Fibroblast of skin of left quadriceps (primary cell): ENCODE measurements around the gene SPRYD4.
"Not testable (repeated sequence)": the region's sequence is repeated elsewhere in the genome, so short reads cannot be mapped to it uniquely, and the experiment has no call there.

Experiments
- DNase-seq, 2 experiments: peaks; one replicate each; pipeline ENCODE4 v3.0.0-alpha.2; 2013; ENCODE audit warnings: low read depth in 2 of 2

Gene SPRYD4

DNA sequence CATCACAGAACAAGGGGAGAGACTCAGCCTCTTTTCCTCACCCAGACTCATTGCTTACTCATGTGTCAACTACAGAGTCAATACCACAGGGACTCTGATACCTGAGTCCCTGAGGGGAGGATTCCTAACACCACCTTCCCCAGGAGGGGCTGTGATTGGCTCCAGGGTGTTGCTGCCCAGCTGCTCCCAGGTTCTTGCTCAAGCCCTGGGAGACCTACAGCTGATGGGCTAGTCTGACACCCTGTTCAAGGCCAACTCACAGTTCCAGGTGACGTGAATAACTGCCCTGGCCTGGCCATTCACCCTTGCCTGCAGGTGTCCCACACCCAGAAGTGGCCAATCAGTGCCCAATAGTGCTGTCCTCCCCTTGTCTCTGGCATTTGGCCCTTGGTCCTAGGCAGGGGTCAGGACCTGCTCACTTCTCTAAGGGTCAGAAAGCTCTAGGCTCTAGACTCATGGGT is 8.6 kb downstream of the SPRYD4 start:
- DNase-seq, result no peak

DNA sequence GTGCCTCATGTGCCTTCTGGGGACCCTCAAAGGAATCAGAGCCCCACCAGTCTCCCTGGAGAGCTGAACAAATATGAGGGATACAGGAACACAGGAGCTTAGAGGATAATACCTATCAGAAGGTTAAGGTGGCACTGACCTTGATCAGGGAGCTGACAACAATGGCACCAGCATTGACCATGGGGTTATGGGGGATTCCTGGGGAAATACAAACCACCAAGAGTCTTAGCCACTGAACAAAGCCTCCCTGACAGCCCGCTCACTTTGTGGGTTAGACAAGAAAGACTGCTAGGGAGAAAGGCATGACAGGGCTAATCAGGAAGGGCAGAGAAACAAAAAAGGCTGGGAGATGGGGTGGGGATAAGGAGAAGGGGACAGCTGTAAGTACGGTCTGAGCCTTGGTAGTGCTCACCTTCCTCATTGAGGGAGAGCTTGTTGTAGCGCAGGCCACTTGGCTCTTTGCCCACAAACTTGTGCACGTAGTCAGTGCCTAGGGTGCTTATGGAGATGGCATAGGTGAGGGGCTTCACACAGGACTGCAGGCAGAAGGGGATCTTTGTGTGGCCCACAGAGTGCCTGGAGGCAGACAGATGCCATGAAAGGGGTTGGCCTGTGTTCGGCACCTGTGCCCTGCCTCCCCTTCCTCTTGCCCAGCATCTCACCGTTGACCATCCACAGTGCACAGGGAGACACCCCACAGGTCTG is 9.3 kb downstream of the SPRYD4 start:
- no peak for DNase-seq

DNA sequence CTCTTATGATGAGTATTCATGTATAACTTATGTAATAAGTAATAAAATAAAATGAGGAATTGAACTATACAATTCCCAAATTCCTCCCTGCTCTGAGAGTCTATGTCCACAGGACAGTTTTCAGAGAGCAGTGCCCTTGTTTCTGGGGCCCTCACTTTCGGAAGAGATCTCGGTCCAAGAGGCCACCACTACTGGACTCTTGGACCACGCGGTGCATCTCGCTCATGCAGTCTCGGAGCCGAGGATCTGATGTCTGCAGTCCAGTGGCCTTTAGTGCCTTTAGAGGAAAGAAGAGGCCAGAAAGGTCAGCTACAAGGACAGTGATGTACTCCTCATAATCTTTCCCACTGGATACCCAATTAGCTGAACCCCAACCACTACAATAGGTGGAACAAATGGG is 11.2 kb downstream of the SPRYD4 start:
- no peak for DNase-seq

- DNase-seq, result no peak
Observed at GRCh38 chr12:56484566-56484965, 16.2 kb downstream of the SPRYD4 start.

DNA sequence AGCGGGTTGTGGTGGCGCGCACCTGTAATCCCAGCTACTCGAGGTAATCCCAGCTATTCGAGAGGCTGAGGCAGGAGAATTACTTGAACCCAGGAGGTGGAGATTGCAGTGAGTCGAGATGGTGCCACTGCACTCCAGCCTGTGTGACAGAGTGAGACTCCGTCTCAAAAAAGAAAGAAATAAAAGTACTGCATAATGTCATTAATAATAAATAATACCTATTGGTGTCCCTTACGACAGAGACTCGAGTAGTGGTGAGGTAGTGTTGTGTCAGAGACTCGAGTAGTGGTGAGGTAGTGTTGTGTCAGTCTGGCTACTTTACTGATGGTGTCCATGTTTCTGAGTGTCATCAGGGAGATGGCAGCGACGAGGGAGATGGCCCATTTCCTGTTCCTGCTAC is 18.3 kb downstream of the SPRYD4 start:
- no peak for DNase-seq

DNA sequence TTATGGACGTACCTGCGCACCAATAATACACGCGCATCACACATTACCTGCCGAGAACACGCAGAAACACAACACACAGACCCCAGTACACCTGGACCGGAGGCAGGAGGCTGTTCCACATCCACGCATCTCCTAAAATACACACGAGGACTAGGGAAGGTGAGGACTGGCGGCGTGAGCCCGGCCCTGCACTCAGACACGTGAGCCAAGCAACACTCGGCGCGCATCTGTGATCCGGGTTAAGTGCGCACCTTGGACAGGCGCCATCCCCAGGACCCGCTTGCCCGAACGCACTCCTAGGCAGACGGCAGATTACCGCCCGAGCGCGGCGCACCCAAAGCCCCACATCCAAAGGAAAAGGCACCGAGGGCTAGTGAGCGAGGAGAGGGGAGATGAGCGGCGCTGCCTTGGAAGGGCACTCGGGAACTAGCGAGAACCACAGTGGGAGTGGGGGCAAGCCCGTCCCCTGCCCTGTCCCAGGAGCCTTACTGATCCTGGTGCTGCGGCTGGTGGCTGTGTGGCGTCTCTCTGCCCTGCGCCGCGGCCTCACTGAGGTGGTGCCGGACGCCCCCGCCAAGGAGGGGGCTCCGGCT is 19.2 kb downstream of the SPRYD4 start:
- no peak for DNase-seq

DNA sequence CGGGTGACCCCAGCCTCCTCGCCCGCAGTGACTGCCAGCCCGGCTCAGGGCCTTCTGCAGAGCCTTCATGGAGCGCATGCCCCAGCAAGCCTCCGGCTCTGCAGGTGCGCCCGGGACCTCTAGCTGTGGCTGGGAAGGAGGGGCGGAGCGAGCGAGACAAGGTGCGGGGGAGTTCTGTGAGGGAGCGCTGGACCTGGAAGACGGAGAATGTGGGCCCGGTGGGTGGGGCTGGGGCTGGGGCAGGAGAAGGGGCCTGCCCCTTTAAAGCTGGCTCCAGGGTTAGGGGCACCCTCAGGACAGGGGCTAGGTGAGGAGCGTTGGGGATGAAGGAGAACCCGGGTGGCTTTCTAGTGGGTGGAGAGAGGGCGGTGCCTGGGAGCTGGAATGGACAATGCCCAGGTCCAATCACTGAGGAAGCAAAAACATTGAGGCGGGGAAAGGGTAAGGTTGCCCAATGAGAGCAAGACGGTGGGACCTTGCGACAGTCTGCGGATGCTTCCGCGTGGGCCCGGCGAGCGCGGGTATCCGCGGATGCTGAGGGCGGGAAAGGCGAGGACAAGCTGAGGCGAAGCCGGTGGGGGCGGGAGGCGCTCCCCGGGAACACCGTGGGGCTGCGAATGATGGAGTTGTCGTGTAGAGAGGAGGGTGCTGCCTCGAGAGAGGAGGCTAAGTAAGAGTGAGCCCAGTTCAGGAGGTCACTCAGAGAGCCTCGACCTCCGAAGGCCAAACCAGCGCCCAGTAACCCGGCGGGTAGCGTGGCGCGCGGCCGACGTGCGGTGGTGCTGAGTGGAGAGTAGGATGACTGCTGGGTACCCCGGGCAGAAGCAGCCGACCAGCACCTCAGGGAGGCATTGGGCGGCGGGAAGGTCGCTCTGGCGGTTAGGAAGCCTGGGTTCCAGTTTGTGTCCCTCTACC is 19.9 kb downstream of the SPRYD4 start, which contains the start of gene GLS2:
GLS2 (minus strand) TSS at position 121 of the 915 bp plus-strand sequence; CDS start at position 78, 43 bp downstream.
- DNase-seq, result peak; percentile 48 to 53

DNA sequence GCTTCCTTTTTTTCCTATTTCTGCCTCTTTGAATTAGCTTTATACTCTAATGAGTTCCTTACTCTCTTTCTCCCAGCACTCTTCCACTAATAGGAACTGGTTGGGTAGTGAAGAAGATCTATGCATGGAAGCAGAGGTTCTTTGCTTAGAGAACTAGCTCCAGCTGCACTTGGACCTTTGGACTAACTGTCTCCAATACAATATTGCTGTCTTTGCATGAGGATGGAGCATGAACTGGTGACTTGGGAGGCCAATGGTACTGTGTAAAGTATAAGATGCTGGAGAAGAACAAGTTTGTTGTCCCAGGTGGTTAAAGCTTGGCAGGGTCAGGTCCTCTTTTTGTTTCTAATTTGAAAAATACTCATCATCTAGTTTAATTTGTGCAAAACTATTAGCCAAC is 22.0 kb downstream of the SPRYD4 start:
- DNase-seq, result no peak

DNA sequence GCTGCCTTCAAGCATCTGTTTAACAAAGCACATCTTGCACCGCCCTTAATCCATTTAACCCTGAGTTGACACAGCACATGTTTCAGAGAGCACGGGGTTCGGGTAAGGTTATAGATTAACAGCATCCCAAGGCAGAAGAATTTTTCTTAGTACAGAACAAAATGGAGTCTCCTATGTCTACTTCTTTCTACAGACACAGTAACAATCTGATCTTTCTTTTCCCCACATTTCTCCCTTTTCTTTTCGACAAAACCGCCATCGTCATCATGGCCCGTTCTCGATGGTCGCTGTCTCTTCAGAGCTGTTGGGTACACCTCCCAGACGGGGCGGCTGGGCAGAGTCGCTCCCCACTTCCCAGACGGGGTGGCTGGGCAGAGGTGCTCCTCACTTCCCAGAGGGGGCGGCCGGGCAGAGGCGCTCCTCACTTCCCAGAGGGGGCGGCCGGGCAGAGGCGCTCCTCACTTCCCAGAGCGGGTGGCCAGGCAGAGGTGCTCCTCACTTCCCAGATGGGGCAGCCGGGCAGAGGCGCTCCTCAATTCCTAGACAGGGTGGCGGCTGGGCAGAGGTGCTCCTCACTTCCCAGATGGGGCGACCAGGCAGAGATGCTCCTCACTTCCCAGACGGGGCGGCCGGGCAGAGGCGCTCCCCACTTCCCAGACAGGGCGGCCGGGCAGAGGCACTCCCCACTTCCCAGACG is 25.2 kb downstream of the SPRYD4 start:
- not testable (repeated sequence) for DNase-seq

DNA sequence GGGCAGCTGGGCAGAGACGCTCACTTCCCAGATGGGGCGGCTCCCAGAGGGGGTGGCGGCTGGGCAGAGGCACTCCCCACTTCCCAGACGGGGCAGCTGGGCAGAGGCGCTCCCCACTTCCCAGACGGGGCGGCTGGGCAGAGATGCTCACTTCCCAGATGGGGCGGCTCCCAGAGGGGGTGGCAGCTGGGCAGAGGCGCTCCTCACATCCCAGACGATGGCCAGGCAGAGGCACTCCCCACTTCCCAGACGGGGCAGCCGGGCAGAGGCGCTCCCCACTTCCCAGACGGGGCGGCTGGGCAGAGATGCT is 25.7 kb downstream of the SPRYD4 start:
- not testable (repeated sequence) for DNase-seq

DNA sequence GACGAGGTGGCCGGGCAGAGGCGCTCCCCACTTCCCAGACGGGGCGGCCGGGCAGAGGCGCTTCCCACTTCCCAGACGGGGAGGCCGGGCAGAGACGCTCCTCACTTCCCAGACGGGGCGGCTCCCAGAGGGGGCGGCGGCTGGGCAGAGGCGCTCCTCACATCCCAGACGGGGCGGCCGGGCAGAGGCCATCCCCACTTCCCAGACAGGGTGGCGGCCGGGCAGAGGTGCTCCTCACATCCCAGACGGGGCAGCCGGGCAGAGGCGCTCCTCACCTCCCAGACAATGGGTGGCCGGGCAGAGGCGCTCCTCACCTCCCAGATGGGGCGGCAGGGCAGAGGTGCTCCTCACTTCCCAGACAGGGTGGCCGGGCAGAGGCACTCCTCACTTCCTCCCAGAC is 26.1 kb downstream of the SPRYD4 start:
- not testable (repeated sequence) for DNase-seq

- DNase-seq, result not testable (repeated sequence)
Observed at GRCh38 chr12:56496704-56497103, 28.3 kb downstream of the SPRYD4 start.

- DNase-seq, result not testable (repeated sequence)
Observed at GRCh38 chr12:56498126-56498902, 29.9 kb downstream of the SPRYD4 start.

DNA sequence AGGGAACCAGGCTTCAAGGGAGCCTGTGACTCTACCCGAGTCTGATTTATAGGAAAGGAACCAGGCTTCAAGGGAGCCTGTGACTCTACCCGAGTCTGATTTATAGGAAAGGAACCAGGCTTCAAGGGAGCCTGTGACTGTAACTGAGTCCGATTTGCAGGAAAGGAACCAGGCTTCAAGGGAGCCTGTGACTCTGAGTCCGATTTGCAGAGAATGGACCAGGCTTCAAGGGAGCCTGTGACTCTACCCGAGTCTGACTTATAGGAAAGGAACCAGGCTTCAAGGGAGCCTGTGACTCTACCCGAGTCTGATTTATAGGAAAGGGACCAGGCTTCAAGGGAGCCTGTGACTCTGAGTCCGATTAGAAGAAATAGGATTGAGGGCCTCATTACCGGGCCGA is 31.1 kb downstream of the SPRYD4 start:
- DNase-seq, result not testable (repeated sequence)

DNA sequence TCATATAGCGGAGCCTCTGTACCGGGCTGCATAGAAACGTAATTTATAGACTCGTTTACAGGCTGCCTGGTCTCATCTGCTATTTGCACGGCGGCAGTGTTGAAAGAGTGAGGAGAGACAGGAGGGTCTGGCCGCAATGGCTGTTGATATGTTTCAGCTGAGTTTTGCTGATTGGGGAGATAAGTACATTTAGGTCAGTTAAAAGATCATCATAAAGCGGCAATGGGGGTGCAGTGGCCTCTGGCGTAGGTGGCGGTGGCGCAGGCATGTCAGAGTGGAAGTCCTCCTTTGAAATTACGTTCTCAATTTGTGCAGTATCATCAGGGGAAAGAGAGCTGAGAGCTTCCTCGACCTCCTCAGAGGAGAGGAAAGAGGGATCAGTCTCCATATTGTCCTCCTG is 31.5 kb downstream of the SPRYD4 start:
- not testable (repeated sequence) for DNase-seq

DNA sequence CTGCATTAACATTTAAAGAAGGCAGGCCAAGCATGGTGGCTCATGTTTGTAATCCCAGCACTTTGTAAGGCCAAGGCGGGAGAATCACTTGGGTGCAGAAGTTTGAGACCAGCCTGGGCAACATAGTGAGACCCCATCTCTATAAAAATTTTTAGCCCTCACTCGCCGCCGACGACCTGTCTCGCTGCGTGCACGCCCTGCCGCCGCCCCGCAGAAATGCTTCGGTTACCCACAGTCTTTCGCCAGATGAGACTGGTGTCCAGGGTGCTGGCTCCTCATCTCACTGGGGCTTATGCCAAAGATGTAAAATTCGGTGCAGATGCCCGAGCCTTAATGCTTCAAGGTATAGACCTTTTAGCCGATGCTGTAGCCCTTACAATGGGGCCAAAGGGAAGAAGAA is 42.4 kb downstream of the SPRYD4 start:
- DNase-seq, result no peak

DNA sequence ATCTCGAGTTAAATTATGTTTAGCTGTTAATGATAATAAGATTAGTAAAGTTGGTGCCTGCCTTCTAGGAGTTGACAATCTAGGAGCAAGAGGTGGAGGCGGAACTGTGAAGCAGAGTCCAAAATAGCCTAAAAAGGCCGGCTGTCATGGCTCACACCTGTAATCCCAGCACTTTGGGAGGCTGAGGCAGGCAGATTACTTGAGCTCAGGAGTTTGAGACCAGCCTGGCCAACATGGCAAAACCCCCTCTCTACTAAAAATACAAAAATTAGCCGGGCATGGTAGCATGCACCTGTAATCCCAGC is 45.6 kb downstream of the SPRYD4 start:
- not testable (repeated sequence) for DNase-seq

GRCh38 chr12:56517854-56518253 is 49.5 kb downstream of the SPRYD4 start:
- DNase-seq, result no peak

GRCh38 chr12:56518570-56518969 is 50.2 kb downstream of the SPRYD4 start:
- no peak for DNase-seq

DNA sequence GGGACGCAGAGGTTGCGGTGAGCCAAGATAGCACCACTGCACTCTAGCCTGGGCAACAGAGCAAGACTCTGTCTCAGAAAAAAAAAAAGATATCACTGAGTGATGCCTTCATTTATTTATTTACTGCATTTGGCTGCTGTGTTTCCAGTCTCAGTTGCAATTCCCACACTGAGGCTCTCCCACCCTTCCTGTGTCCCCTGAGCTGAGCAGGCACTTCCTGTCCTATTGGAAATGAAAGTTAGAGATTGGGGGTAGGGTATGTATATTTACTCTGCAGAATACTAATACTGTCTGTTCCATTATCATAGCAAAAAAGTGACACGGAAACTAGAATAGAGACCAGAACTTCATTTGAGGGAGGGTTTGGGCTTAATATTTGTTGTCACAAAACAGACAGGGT is 51.7 kb downstream of the SPRYD4 start:
- DNase-seq, result no peak

DNA sequence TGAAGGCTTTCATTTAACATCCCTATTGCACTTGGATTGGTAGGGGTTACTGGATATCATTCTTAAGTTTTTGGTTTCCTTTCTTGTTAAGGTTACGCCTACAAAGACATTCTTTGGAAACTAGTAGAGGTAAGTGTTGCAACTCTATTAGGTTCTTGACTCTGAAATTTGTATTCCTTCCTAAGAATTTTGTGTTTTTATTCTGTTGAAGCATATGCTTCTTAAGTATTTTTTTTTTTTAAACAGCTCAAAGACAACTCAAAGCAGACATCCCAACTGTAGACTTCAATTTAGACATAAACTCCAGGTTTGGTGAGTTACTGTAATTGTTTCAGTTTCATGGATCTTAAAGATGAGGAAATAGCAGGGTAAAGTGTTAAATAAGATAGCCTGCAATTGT is 52.1 kb downstream of the SPRYD4 start:
- no peak for DNase-seq
